IPS-18c (cell line): ENCODE results near the gene SEC22B.
"Not testable (repeated sequence)": the region's sequence is repeated elsewhere in the genome, so short reads cannot be mapped to it uniquely, and the experiment has no call there.

Experiments used
- H3K4me3 ChIP-seq: 2 replicates; pipeline ENCODE4 v1.7.0; 2013; ENCODE audit warnings: low read depth, mild to moderate bottlenecking, low read length, moderate library complexity; ENCODE audit not compliant: insufficient read depth
- H3K9me3 ChIP-seq: one replicate; pipeline ENCODE4 v1.6.1; 2013; ENCODE audit warnings: mild to moderate bottlenecking, low read length, moderate library complexity; ENCODE audit not compliant: control insufficient read depth, insufficient read depth

Gene SEC22B

GRCh38 chr1:120150138-120150822 lies 26.0 kb downstream of the SEC22B start:
- H3K9me3 ChIP-seq, result not testable (repeated sequence)

DNA sequence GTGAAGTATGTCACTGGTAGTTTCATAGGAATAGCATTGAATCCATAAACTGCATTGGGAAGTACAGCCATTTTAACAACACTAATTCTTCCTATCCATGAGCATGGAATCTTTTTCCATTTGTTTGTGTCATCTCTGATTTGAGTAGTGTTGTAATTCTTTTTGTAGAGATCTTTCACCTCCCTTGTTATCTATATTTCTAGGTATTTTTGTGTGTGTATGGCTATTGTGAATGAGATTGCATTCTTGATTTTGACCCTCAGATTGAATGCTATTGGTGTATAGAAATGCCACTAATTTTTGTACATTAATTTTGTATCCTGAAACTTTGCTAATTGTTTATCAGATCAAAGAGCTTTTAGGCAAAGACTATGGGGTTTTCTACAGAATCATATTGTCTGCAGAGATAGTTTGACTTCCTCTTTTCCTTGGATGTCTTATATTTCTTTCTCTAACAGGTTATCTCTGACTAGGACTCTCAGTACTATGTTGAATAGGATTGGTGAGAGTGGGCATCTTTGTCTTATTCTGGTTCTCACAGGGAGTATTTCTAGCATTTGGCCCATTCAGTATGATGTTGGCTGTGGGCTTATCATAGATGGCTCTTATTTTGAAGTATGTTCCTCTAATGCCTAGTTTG lies 26.8 kb downstream of the SEC22B start:
- H3K9me3 ChIP-seq, H3K4me3 ChIP-seq: not testable (repeated sequence)

More at GRCh38 chr1:120150138-120150822, 26.0 kb downstream of the SEC22B start:
- H3K4me3 ChIP-seq, result not testable (repeated sequence)

GRCh38 chr1:120145806-120146205 lies 30.5 kb downstream of the SEC22B start:
- not testable (repeated sequence) for H3K9me3 ChIP-seq, H3K4me3 ChIP-seq

- not testable (repeated sequence) for H3K4me3 ChIP-seq, H3K9me3 ChIP-seq
Measured at GRCh38 chr1:120144626-120145025, 31.7 kb downstream of the SEC22B start.

DNA sequence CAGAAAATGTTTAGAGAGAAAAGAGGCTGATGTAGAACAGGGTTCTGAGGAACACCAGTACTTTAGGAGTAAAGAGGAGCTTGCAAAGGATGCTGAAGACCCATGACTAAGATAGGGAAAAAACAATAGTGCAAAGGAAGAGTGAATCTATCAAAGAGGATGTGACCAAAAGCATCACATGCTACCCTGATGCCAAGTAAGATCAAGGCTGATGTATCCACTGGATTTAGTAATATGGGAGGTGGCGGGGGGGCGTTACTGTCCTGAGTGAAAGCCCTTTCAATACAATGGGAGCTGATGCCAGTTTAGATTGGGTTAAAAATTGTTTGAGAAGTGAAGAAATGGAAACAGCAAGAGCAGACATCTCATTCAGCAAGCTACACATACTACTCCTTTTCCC lies 32.2 kb downstream of the SEC22B start:
- H3K9me3 ChIP-seq, H3K4me3 ChIP-seq: not testable (repeated sequence)

- not testable (repeated sequence) for H3K4me3 ChIP-seq, H3K9me3 ChIP-seq
Measured at GRCh38 chr1:120143334-120143733, 33.0 kb downstream of the SEC22B start.

- not testable (repeated sequence) for H3K4me3 ChIP-seq, H3K9me3 ChIP-seq
Measured at GRCh38 chr1:120142512-120143263, 33.6 kb downstream of the SEC22B start.

DNA sequence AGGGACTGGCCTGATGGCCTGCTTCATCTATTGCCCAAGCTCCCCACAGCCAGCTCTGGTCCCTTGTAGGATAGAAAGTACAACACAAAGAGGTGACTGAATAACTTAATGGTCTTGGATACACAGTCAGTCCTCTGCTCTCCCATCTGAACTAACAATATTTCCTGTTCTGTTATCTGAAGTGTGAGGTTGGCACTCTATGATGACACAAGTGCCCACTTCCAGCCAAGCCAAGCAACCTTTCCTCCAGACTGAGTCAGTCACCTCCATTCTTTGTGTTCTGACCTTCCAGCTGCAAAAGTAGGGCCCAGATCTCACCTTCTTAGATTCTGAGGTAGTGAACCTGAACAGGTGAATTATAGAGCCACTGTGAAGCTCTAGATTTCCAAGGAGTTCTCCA lies 34.5 kb downstream of the SEC22B start:
- not testable (repeated sequence) for H3K4me3 ChIP-seq, H3K9me3 ChIP-seq

- H3K4me3 ChIP-seq, H3K9me3 ChIP-seq: not testable (repeated sequence)
Measured at GRCh38 chr1:120140656-120141265, 35.6 kb downstream of the SEC22B start.

DNA sequence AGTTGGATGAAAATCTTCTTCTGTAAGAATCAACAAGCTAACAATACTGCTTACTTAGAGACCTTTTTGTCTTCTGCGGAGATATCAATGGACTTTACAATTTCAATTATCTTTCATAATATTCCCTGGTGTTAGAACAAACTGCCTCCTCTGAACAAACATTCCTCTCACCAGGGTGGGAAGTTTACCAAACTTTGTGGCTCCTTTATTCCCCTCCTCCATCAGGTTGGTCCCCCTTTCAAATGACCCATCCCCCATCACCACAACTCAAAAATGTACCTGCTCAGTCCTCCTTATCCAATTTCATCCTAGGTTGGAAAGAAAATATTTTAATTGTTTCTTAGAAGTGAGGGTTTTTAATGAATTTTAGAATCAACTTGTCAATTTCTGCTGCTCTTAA lies 40.2 kb downstream of the SEC22B start:
- H3K9me3 ChIP-seq, H3K4me3 ChIP-seq: not testable (repeated sequence)

GRCh38 chr1:120133928-120134325 lies 42.4 kb downstream of the SEC22B start:
- H3K4me3 ChIP-seq, H3K9me3 ChIP-seq: not testable (repeated sequence)

GRCh38 chr1:120133228-120133927 lies 42.9 kb downstream of the SEC22B start:
- Histone ChIP-seq H3K9me3 (peaks cover 4% of the 10 kb centered on the region), H3K4me3 (no peak overlapping the region)

DNA sequence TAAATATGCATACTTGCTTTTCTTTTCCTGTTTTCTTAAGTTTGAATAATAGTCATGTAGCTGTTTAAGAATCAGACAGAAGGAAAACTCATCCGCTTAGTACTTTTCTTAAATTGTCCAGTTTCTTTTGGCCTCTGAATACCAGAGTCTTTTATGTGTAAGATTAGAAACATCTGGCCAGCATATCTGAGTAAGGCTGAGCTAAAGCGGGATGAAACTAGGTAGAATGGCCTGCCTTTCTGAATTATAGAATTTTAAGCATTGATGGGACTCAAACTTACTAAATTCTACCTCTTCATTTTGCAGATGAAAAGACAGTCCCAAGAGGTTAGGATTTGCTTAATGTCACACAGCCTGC lies 43.9 kb downstream of the SEC22B start:
- H3K9me3 ChIP-seq, H3K4me3 ChIP-seq: not testable (repeated sequence)

- H3K4me3 ChIP-seq, H3K9me3 ChIP-seq: not testable (repeated sequence)
Measured at GRCh38 chr1:120131611-120132405, 44.5 kb downstream of the SEC22B start.

- not testable (repeated sequence) for H3K9me3 ChIP-seq, H3K4me3 ChIP-seq
Measured at GRCh38 chr1:120127921-120128320, 48.4 kb downstream of the SEC22B start.

DNA sequence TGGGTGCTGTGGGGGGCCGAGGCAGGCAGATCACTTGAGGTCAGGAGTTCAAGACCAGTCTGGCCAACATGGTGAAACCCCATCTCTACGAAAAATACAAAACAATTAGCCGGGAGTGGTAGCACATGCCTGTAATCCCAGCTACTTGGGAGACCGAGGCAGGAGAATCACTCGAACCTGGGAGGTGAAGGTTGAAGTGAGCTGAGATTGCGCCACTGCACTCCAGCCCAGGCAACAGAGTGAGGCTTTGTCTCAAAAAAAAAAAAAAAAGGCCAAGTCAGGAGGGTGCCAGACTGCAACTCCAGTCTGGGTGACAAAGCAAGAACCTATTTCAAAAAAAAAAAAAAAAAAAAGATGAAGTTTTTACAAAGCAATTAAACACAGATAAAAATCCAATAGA lies 50.1 kb downstream of the SEC22B start:
- H3K9me3 ChIP-seq, result not testable (repeated sequence)

DNA sequence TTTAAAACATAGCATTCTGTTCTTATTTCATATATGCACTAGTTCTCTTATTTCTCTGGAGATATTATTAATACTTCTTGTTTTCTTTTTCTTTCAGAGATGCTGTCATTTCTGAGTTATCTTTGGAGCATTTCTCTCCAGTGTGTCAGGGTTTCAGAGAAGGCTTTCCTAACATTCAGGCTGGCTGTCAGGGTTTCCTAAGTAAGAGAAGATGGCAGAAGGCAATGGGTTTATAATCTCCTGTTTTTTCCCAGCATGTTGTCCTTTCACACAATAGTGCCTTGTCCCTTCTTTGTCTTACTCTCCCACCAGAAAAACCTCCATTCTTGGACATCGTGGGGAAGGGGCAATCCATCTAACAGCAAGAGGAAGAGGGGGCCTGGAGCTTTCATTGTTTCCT lies 51.7 kb downstream of the SEC22B start:
- H3K9me3 ChIP-seq, H3K4me3 ChIP-seq: not testable (repeated sequence)

More for the DNA sequence above, 50.1 kb downstream of the SEC22B start:
- not testable (repeated sequence) for H3K4me3 ChIP-seq
